Smooth muscle cell (in vitro differentiated cells): ENCODE measurements around the gene SALL3. TPM values are rescaled to one million over a fixed set of nuclear protein-coding genes. Genes with fewer than 3 reads are reported as not detected.

Source experiments
- DNase-seq: peaks from one replicate; lab custom pipeline; 2025; ENCODE audit not compliant: unreplicated experiment; lab: John Stamatoyannopoulos, UW
- H2AFZ ChIP-seq: fragments of 200-600 bp; sonication (generic); 2 replicates; pipeline ENCODE4 v1.6.0; 2016; ENCODE audit warnings: antibody characterized with exemption, low read depth, mild to moderate bottlenecking
- H3F3A ChIP-seq: fragments of 200-600 bp; sonication (generic); 2 replicates; pipeline ENCODE4 v1.6.0; 2017; ENCODE audit warnings: antibody characterized with exemption, low read depth
- H3K27ac ChIP-seq: fragments of 200-600 bp; sonication (generic); 2 replicates; pipeline ENCODE4 v1.5.1; 2016; ENCODE audit warnings: low read depth, mild to moderate bottlenecking
- H3K27me3 ChIP-seq: fragments of 200-600 bp; sonication (generic); 2 replicates; pipeline ENCODE4 v1.6.1; 2016; ENCODE audit warnings: low read depth, mild to moderate bottlenecking
- H3K36me3 ChIP-seq: fragments of 200-600 bp; sonication (generic); 2 replicates; pipeline ENCODE4 v1.5.1; 2016; ENCODE audit warnings: low read depth
- H3K4me1 ChIP-seq: fragments of 200-600 bp; sonication (generic); 2 replicates; pipeline ENCODE4 v1.5.1; 2016; ENCODE audit warnings: low read depth
- H3K4me2 ChIP-seq: fragments of 200-600 bp; sonication (generic); 2 replicates; pipeline ENCODE4 v1.6.0; 2016; ENCODE audit warnings: mild to moderate bottlenecking
- H3K4me3 ChIP-seq: fragments of 200-600 bp; sonication (generic); 2 replicates; pipeline ENCODE4 v1.5.1; 2016; ENCODE audit warnings: mild to moderate bottlenecking
- H3K79me2 ChIP-seq: fragments of 200-600 bp; sonication (generic); 2 replicates; pipeline ENCODE4 v1.6.0; 2016; ENCODE audit warnings: low read depth, mild to moderate bottlenecking
- H3K9ac ChIP-seq: fragments of 200-600 bp; sonication (generic); 2 replicates; pipeline ENCODE4 v1.6.0; 2016; ENCODE audit warnings: low read depth
- H3K9me3 ChIP-seq: fragments of 200-600 bp; sonication (generic); replicated peaks from 2 replicates; pipeline ENCODE4 v1.5.1; 2016; ENCODE audit warnings: low read depth
- H4K20me1 ChIP-seq: fragments of 200-600 bp; sonication (generic); 2 replicates; pipeline ENCODE4 v1.6.0; 2016; ENCODE audit warnings: low read depth
- WGBS: methylation state at CpG from one replicate; pipeline ENCODE4 v1.1.7; 2016; ENCODE audit warnings: low lambda C conversion rate; 5-methylcytosine and 5-hydroxymethylcytosine counted together
- polyA plus RNA-seq: library from polyadenylated mRNA; unstranded; fragments of >200 nt; fragmentation: Nextera tagmentation; extraction: Ambion mirVana; gene quantifications from 2 replicates; pipeline ENCODE4 v1.2.1, GENCODE V29; 2016
- total RNA-seq: library from RNA; depleted of rRNA; stranded (reverse); fragments of >200 nt; gene quantifications from 2 replicates; pipeline ENCODE4 v1.2.3, GENCODE V29; 2014
- TF ChIP-seq, protein P1 (sequence below): fragments of 200-600 bp; sonication (generic); IDR thresholded peaks from 2 replicates; pipeline ENCODE4 v1.5.1; 2017; ENCODE audit warnings: borderline replicate concordance, mild to moderate bottlenecking, antibody characterized with exemption; ENCODE audit not compliant: insufficient read depth, poor library complexity, severe bottlenecking

The SALL3 gene
- total and polyA plus RNA-seq, 2 experiments from 2014 or later, result 0.81 to 1.00 TPM

GRCh38 chr18:79018911-79019310, 39.3 kb downstream of the SALL3 start:
- Histone ChIP-seq H3K79me2 (no peaks in the 10 kb centered on the region), H3K27me3 (no peaks in the 10 kb centered on the region), H2AFZ (no peak overlapping the region), H4K20me1 (no peaks in the 10 kb centered on the region), H3K4me1 (no peaks in the 10 kb centered on the region), H3K9me3 (no peaks in the 10 kb centered on the region), H3F3A (no peaks in the 10 kb centered on the region), H3K9ac (no peak overlapping the region), H3K36me3 (no peaks in the 10 kb centered on the region), H3K4me3 (no peak overlapping the region), H3K4me2 (no peak overlapping the region), H3K27ac (no peak overlapping the region)
- DNase-seq, result no peak
- 84% methylated on average over 12 of the region's 12 CpGs for WGBS
- TF ChIP-seq, protein P1, sequence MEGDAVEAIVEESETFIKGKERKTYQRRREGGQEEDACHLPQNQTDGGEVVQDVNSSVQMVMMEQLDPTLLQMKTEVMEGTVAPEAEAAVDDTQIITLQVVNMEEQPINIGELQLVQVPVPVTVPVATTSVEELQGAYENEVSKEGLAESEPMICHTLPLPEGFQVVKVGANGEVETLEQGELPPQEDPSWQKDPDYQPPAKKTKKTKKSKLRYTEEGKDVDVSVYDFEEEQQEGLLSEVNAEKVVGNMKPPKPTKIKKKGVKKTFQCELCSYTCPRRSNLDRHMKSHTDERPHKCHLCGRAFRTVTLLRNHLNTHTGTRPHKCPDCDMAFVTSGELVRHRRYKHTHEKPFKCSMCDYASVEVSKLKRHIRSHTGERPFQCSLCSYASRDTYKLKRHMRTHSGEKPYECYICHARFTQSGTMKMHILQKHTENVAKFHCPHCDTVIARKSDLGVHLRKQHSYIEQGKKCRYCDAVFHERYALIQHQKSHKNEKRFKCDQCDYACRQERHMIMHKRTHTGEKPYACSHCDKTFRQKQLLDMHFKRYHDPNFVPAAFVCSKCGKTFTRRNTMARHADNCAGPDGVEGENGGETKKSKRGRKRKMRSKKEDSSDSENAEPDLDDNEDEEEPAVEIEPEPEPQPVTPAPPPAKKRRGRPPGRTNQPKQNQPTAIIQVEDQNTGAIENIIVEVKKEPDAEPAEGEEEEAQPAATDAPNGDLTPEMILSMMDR, result no peak

DNA sequence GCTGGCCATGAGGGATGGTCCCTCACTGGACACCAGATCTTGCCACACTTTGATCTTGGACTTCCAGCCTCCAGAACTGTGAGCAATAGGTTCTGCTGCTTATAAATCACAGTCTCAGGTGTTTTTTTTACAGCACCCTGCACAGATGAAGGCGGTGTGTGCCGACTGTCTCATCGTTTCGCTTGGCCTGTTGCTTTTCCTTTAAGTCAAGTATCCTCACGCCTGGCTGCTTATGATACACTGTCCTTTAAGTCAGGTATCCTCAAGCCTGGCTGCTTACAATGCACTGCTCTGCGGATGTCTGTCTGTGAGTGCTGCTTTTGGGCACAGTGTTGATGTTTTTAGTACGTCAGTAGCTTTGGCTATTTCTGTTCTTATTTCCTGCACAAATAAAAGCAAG, 40.3 kb downstream of the SALL3 start:
- Histone ChIP-seq H3K79me2 (no peaks in the 10 kb centered on the region), H3K36me3 (no peaks in the 10 kb centered on the region), H3K4me2 (no peak overlapping the region), H3K9me3 (no peaks in the 10 kb centered on the region), H3K27ac (no peak overlapping the region), H3K9ac (no peak overlapping the region), H3K4me3 (no peak overlapping the region), H3F3A (no peaks in the 10 kb centered on the region), H4K20me1 (no peaks in the 10 kb centered on the region), H3K27me3 (no peaks in the 10 kb centered on the region), H3K4me1 (no peaks in the 10 kb centered on the region), H2AFZ (no peak overlapping the region)
- no peak for DNase-seq
- 80% methylated on average over 7 of the region's 7 CpGs for WGBS
- TF ChIP-seq, protein P1, result no peak

- H3K4me1 ChIP-seq, result no peaks in the 10 kb centered on the region
- H3K4me3 ChIP-seq, result no peak overlapping the region
- TF ChIP-seq, protein P1, result no peak
- H3K9ac ChIP-seq, result no peak overlapping the region
- no peaks in the 10 kb centered on the region for H3K79me2 ChIP-seq
- H3F3A ChIP-seq, result no peaks in the 10 kb centered on the region
- DNase-seq, result no peak
- H3K36me3 ChIP-seq, result no peaks in the 10 kb centered on the region
- no peak overlapping the region for H2AFZ ChIP-seq
- no peak overlapping the region for H3K27ac ChIP-seq
- no peak overlapping the region for H3K4me2 ChIP-seq
- no peaks in the 10 kb centered on the region for H3K27me3 ChIP-seq
- WGBS, result 94% methylated on average over 25 of the region's 25 CpGs
- H4K20me1 ChIP-seq, result no peaks in the 10 kb centered on the region
- no peaks in the 10 kb centered on the region for H3K9me3 ChIP-seq
These were observed 43.0 kb downstream of the SALL3 start for GRCh38 chr18:79022603-79023002.

- DNase-seq, result no peak
- H3K36me3 ChIP-seq, result no peaks in the 10 kb centered on the region
- TF ChIP-seq, protein P1, result no peak
- H3K9ac ChIP-seq, result no peak overlapping the region
- H3K27ac ChIP-seq, result no peak overlapping the region
- H3K4me2 ChIP-seq, result no peak overlapping the region
- H3K4me1 ChIP-seq, result no peaks in the 10 kb centered on the region
- H3K27me3 ChIP-seq, result no peaks in the 10 kb centered on the region
- no peak overlapping the region for H3K4me3 ChIP-seq
- WGBS, result 49% methylated on average over 5 of the region's 5 CpGs
- no peaks in the 10 kb centered on the region for H3F3A ChIP-seq
- no peaks in the 10 kb centered on the region for H3K9me3 ChIP-seq
- no peaks in the 10 kb centered on the region for H3K79me2 ChIP-seq
- H4K20me1 ChIP-seq, result no peaks in the 10 kb centered on the region
- H2AFZ ChIP-seq, result no peak overlapping the region
These were observed 46.9 kb downstream of the SALL3 start for GRCh38 chr18:79026491-79026890.
